H1 (cell line): Measurements from ENCODE around the gene ANP32D. TPM values are rescaled to one million over a fixed set of nuclear protein-coding genes. Genes with fewer than 3 reads are reported as not detected.

Source experiments
- CTCF ChIA-PET: fragments of 300-600 bp; sonication (Branson Sonifier 250); formaldehyde crosslinking; loops from one replicate; lab custom pipeline; 2021; ENCODE audit not compliant: partially characterized antibody; lab: Charles Lee
- POLR2A ChIA-PET: fragments of 300-600 bp; sonication (Branson Sonifier 250); formaldehyde crosslinking; loops from one replicate; lab custom pipeline; 2021; ENCODE audit warnings: inconsistent platforms; ENCODE audit not compliant: partially characterized antibody; lab: Charles Lee
- DNase-seq, 2 experiments: peaks; one replicate each; pipeline versions ENCODE4 v3.0.0 to v3.0.0-alpha.2; 2010 to 2022; ENCODE audit warnings: low spot score in 2 of 2, low read depth in 1 of 2, mixed read lengths in 1 of 2
- FAIRE-seq: peaks from 2 replicates; lab custom pipeline; 2011; peaks lifted over from hg19 to GRCh38; lab: Jason Lieb, UNC
- H2AFZ ChIP-seq: 2 replicates; pipeline ENCODE4 v1.8.1; 2012; ENCODE audit warnings: low read length, inconsistent platforms
- H2AK5ac ChIP-seq: 2 replicates; pipeline ENCODE4 v1.6.1; 2013; ENCODE audit warnings: low read depth, low read length
- H2BK120ac ChIP-seq: replicated peaks from 2 replicates; pipeline ENCODE3; 2013; ENCODE audit warnings: low read depth, low read length, inconsistent platforms
- H2BK12ac ChIP-seq: 2 replicates; pipeline ENCODE4 v1.6.1; 2013; ENCODE audit warnings: low read depth, low read length
- H2BK15ac ChIP-seq: 2 replicates; pipeline ENCODE4 v1.6.1; 2013; ENCODE audit warnings: low read length
- H2BK20ac ChIP-seq: 2 replicates; pipeline ENCODE4 v1.6.1; 2013; ENCODE audit warnings: low read length
- H2BK5ac ChIP-seq: 2 replicates; pipeline ENCODE4 v1.6.1; 2013; ENCODE audit warnings: low read depth, low read length
- H3K14ac ChIP-seq: 2 replicates; pipeline ENCODE4 v1.6.1; 2013; ENCODE audit warnings: inconsistent platforms; ENCODE audit not compliant: insufficient read length
- H3K18ac ChIP-seq: 2 replicates; pipeline ENCODE4 v1.6.1; 2013; ENCODE audit warnings: low read length; ENCODE audit errors: extremely low read depth
- H3K23ac ChIP-seq: 2 replicates; pipeline ENCODE4 v1.6.1; 2013; ENCODE audit warnings: inconsistent platforms; ENCODE audit not compliant: insufficient read length
- H3K23me2 ChIP-seq: 2 replicates; pipeline ENCODE4 v1.6.1; 2013; ENCODE audit warnings: low read depth, low read length
- H3K27ac ChIP-seq: 2 replicates; pipeline ENCODE4 v1.6.1; 2011; ENCODE audit warnings: low read depth, low read length, inconsistent platforms
- H3K27me3 ChIP-seq, 4 experiments: replicated peaks in 1 of 4; 1 replicate in 1 of 4; 2 replicates in 3 of 4; pipeline versions ENCODE4 v1.6.1 to v1.8.1; 2011 to 2013; ENCODE audit warnings: low read length in 3 of 4, mild to moderate bottlenecking in 3 of 4, inconsistent platforms in 2 of 4, mixed read lengths in 2 of 4, moderate library complexity in 1 of 4; ENCODE audit not compliant: control insufficient read depth in 3 of 4, insufficient read depth in 3 of 4; ENCODE audit errors: extremely low read depth in 1 of 4
- H3K36me3 ChIP-seq, 4 experiments: 2 replicates each; pipeline versions ENCODE4 v1.6.1 to v1.8.1; 2011 to 2013; ENCODE audit warnings: mild to moderate bottlenecking in 4 of 4, low read length in 3 of 4, moderate library complexity in 2 of 4, control low read depth in 1 of 4, inconsistent platforms in 1 of 4; ENCODE audit not compliant: insufficient read depth in 4 of 4, control insufficient read depth in 2 of 4
- H3K4ac ChIP-seq: replicated peaks from 2 replicates; pipeline ENCODE3; 2013; ENCODE audit warnings: low read length, low read depth, mixed read lengths, inconsistent platforms; ENCODE audit not compliant: insufficient read length
- H3K4me1 ChIP-seq, 4 experiments: replicated peaks in 1 of 4; 1 replicate in 1 of 4; 2 replicates in 3 of 4; pipeline versions ENCODE4 v1.6.1 to v1.8.1; 2011 to 2013; ENCODE audit warnings: low read length in 3 of 4, inconsistent platforms in 2 of 4, mixed read lengths in 1 of 4; ENCODE audit not compliant: insufficient read depth in 4 of 4, control insufficient read depth in 3 of 4
- H3K4me2 ChIP-seq, 2 experiments: 2 replicates each; pipeline versions ENCODE4 v1.6.1 to v1.8.1; 2011 to 2013; ENCODE audit warnings: low read depth in 2 of 2, low read length in 2 of 2, control low read depth in 1 of 2, inconsistent platforms in 1 of 2, mild to moderate bottlenecking in 1 of 2; ENCODE audit not compliant: insufficient read depth in 1 of 2
- H3K4me3 ChIP-seq, 4 experiments: fragments of 200-600, 300-600 bp in 1 of 4; sonication (generic), shearing (Covaris generic), sonication (Bioruptor Twin) in 1 of 4; 2 replicates each; pipeline versions ENCODE4 v1.5.1 to v1.8.1; 2011 to 2016; ENCODE audit warnings: low read length in 4 of 4, low read depth in 3 of 4, control low read depth in 2 of 4, inconsistent platforms in 2 of 4, mild to moderate bottlenecking in 2 of 4, mixed read lengths in 1 of 4, moderate library complexity in 1 of 4; ENCODE audit not compliant: insufficient read depth in 2 of 4; ENCODE audit errors: extremely low read depth in 1 of 4
- H3K56ac ChIP-seq: replicated peaks from 2 replicates; pipeline ENCODE3; 2013; ENCODE audit warnings: low read depth, mild to moderate bottlenecking, mixed read lengths, low read length, inconsistent platforms; ENCODE audit not compliant: insufficient read length
- H3K79me1 ChIP-seq: 2 replicates; pipeline ENCODE4 v1.6.1; 2013; ENCODE audit warnings: low read depth, low read length, control low read depth
- H3K79me2 ChIP-seq, 2 experiments: 2 replicates each; pipeline versions ENCODE4 v1.6.1 to v1.8.1; 2012 to 2013; ENCODE audit warnings: low read length in 2 of 2, mild to moderate bottlenecking in 2 of 2, inconsistent platforms in 1 of 2; ENCODE audit not compliant: insufficient read depth in 2 of 2, control insufficient read depth in 1 of 2
- H3K9ac ChIP-seq, 4 experiments: replicated peaks in 1 of 4; 1 replicate in 1 of 4; 2 replicates in 3 of 4; pipeline versions ENCODE4 v1.6.1 to v1.8.1; 2011 to 2013; ENCODE audit warnings: low read depth in 3 of 4, low read length in 3 of 4, control low read depth in 2 of 4, mild to moderate bottlenecking in 2 of 4, moderate library complexity in 2 of 4, inconsistent platforms in 1 of 4; ENCODE audit errors: extremely low read depth in 1 of 4
- H3K9me3 ChIP-seq, 2 experiments: 2 replicates each; pipeline versions ENCODE4 v1.6.1 to v1.8.1; 2012 to 2013; ENCODE audit warnings: mild to moderate bottlenecking in 2 of 2, moderate library complexity in 2 of 2, control low read depth in 1 of 2, inconsistent platforms in 1 of 2, low read depth in 1 of 2, low read length in 1 of 2, mixed read lengths in 1 of 2; ENCODE audit not compliant: insufficient read depth in 2 of 2
- H4K20me1 ChIP-seq, 2 experiments: replicated peaks in 1 of 2; 2 replicates each; pipeline versions ENCODE3 to v1.8.1; 2011 to 2013; ENCODE audit warnings: inconsistent platforms in 2 of 2, low read length in 2 of 2, mild to moderate bottlenecking in 1 of 2; ENCODE audit not compliant: insufficient read depth in 2 of 2, control insufficient read depth in 1 of 2
- H4K5ac ChIP-seq: 2 replicates; pipeline ENCODE4 v1.6.1; 2013; ENCODE audit warnings: low read length, low read depth, mixed read lengths, inconsistent platforms; ENCODE audit not compliant: insufficient read length
- H4K8ac ChIP-seq: 2 replicates; pipeline ENCODE4 v1.8.0; 2013; ENCODE audit warnings: mild to moderate bottlenecking, moderate library complexity, low read length, inconsistent platforms; ENCODE audit not compliant: insufficient read depth; ENCODE audit errors: extremely low read depth
- H4K91ac ChIP-seq: replicated peaks from 2 replicates; pipeline ENCODE3; 2013; ENCODE audit warnings: low read length, mixed read lengths, inconsistent platforms; ENCODE audit not compliant: insufficient read length
- BACH1 ChIP-seq: IDR thresholded peaks from 2 replicates; pipeline ENCODE4 v1.6.1; 2012; ENCODE audit warnings: low read length, improper control_type of control experiment
- BCL11A ChIP-seq, 2 experiments: IDR thresholded peaks; one replicate each; pipeline ENCODE4 v1.6.1; 2011; ENCODE audit warnings: low read depth in 2 of 2, low read length in 2 of 2, mild to moderate bottlenecking in 2 of 2
- CEBPB ChIP-seq: IDR thresholded peaks from 2 replicates; pipeline ENCODE4 v1.6.1; 2012; ENCODE audit warnings: low read depth, low read length
- CHD2 ChIP-seq: IDR thresholded peaks from 2 replicates; pipeline ENCODE4 v1.6.1; 2012; ENCODE audit warnings: low read length, improper control_type of control experiment
- EP300 ChIP-seq, 2 experiments: IDR thresholded peaks; 1 replicate in 1 of 2; 2 replicates in 1 of 2; pipeline ENCODE4 v1.6.1; 2011 to 2012; ENCODE audit warnings: low read depth in 2 of 2, low read length in 2 of 2, mild to moderate bottlenecking in 2 of 2, borderline replicate concordance in 1 of 2, inconsistent platforms in 1 of 2, moderate library complexity in 1 of 2
- JUN ChIP-seq: IDR thresholded peaks from 2 replicates; pipeline ENCODE4 v1.6.1; 2011; ENCODE audit warnings: low read depth, mild to moderate bottlenecking, improper control_type of control experiment, low read length
- PHF8 ChIP-seq: fragments of 200-600 bp; sonication (generic); conservative IDR thresholded peaks from 2 replicates; pipeline ENCODE4 v1.7.1; 2012; ENCODE audit warnings: low read depth, mild to moderate bottlenecking, inconsistent platforms, low read length, moderate library complexity
- RBBP5 ChIP-seq: IDR thresholded peaks from 2 replicates; pipeline ENCODE4 v1.7.1; 2012; ENCODE audit warnings: low read depth, mild to moderate bottlenecking, inconsistent platforms, low read length, moderate library complexity, borderline replicate concordance
- TAF1 ChIP-seq: IDR thresholded peaks from 2 replicates; pipeline ENCODE4 v1.6.1; 2011; ENCODE audit warnings: mild to moderate bottlenecking, low read depth, low read length
- TBP ChIP-seq: IDR thresholded peaks from 2 replicates; pipeline ENCODE4 v1.6.1; 2011; ENCODE audit warnings: low read depth, low read length, improper control_type of control experiment
- TCF12 ChIP-seq: IDR thresholded peaks from 2 replicates; pipeline ENCODE4 v1.6.1; 2011; ENCODE audit warnings: low read depth, mild to moderate bottlenecking, low read length
- TEAD4 ChIP-seq: IDR thresholded peaks from 2 replicates; pipeline ENCODE4 v1.6.1; 2012; ENCODE audit warnings: low read depth, low read length, inconsistent platforms, mixed read lengths
- ZNF274 ChIP-seq: IDR thresholded peaks from 2 replicates; pipeline ENCODE4 v1.7.0; 2012; ENCODE audit warnings: low read length, borderline replicate concordance; ENCODE audit errors: extremely low read depth
- WGBS, 2 experiments: shearing (Covaris generic) in 1 of 2; methylation state at CpG; one replicate each; pipeline versions ENCODE4 v1.1.6 to v1.1.7; 2013 to 2015; ENCODE audit warnings: low lambda C conversion rate in 2 of 2, mixed read lengths in 2 of 2, inconsistent platforms in 1 of 2, low coverage in 1 of 2, missing lambda C conversion rate in 1 of 2; ENCODE audit not compliant: insufficient replicate concordance in 2 of 2, insufficient coverage in 1 of 2, insufficient read length in 1 of 2; ENCODE audit errors: extremely low coverage in 1 of 2, missing lambda C conversion rate in 1 of 2; 5-methylcytosine and 5-hydroxymethylcytosine counted together
- polyA plus RNA-seq, 7 experiments: library from polyadenylated mRNA; depleted of rRNA in 3 of 7; stranded (reverse) in 5 of 7; unstranded in 2 of 7; fragments of >200 nt in 5 of 7; fragments of 200-250 nt in 2 of 7; gene quantifications; 1 replicate in 5 of 7; 2 replicates in 1 of 7; 4 replicates in 1 of 7; pipeline versions ENCODE4 v1.2.1 to v1.2.3, GENCODE V29; 2011 to 2013; ENCODE audit warnings: missing spikeins in 2 of 7, mixed read lengths in 2 of 7
- total RNA-seq: library from RNA; stranded (reverse); fragmentation: NEBNext Ultra II Directional; extraction: Animal tissue kit (Norgen Biotek cat#: 25700); gene quantifications from 2 replicates; pipeline ENCODE4 v1.2.1, GENCODE V29; 2021

Gene ANP32D
- total and polyA plus RNA-seq, 2 of the 8 experiments (the other 6 are each of a cell fraction or from before 2014, with no cell fraction given): not detected

DNA sequence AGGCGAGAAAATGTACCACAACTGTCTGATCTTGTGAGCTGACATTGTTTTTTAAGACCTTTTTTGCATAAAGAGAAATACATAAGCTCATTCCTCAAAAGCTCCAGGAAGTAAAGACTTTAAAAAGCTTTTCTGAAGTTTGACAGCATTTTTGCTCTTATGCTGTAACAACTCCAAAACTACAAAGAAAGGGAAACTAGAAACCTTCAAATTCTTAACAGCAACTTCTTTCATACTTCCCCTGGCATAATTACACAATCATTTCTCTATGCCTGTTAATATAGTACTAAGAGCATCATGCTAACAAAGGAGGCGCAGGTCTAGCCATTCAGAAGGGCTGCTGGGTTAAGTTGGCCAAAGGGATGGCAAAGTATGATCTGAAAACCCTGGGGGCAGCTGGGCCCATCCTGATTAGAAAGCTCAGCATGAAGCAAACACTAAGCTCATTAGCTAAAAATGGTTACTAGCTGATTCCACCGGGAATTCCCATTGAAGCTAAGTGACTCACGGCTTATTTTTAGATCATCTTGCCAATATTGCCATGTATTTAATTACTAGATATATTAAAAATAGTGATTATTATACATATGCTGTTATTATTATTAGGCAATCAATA lies 26.1 kb upstream of the ANP32D start:
- H2BK20ac ChIP-seq: no peak overlapping the region
- H3K9ac ChIP-seq: no peak overlapping the region
- no peak overlapping the region for H4K5ac ChIP-seq
- no peak overlapping the region for H2BK120ac ChIP-seq
- H3K9me3 ChIP-seq: peaks cover 0 to 4% of the 10 kb centered on the region in 2 experiments; a peak in 2 of 4 replicates
- no peak overlapping the region for H2BK12ac ChIP-seq
- H3K27me3 ChIP-seq: no peaks in the 10 kb centered on the region
- no peak overlapping the region for H2BK15ac ChIP-seq
- no peaks in the 10 kb centered on the region for H3K36me3 ChIP-seq
- no peaks in the 10 kb centered on the region for H4K20me1 ChIP-seq
- no peaks in the 10 kb centered on the region for H3K23me2 ChIP-seq
- H2BK5ac ChIP-seq: no peak overlapping the region
- H3K4ac ChIP-seq: no peak overlapping the region
- DNase-seq: no peak
- no peak overlapping the region for H3K14ac ChIP-seq
- no peak overlapping the region for H3K4me3 ChIP-seq
- H2AFZ ChIP-seq: no peak overlapping the region
- H3K18ac ChIP-seq: no peak overlapping the region
- H3K23ac ChIP-seq: no peak overlapping the region
- peaks cover 0 to 4% (median 0%) of the 10 kb centered on the region in 4 experiments; a peak in 2 of 7 replicates for H3K4me1 ChIP-seq
- H3K4me2 ChIP-seq: no peak overlapping the region
- no peak overlapping the region for H4K91ac ChIP-seq
- TF ChIP-seq CEBPB (no peak), PHF8 (no peak), BACH1 (no peak), EP300 (IDR thresholded peaks at IDR 0.05; ENCODE audit: borderline replicate concordance in 1 of 2, low read depth in 2 of 2, low read length in 2 of 2) (no peak), TAF1 (no peak), TEAD4 (no peak), TCF12 (no peak), BCL11A (IDR thresholded peaks at IDR 0.05; ENCODE audit: low read depth in 2 of 2, low read length in 2 of 2) (no peak), ZNF274 (no peak), TBP (no peak), JUN (no peak), CHD2 (no peak), RBBP5 (no peak)
- WGBS, 2 experiments: 86% methylated on average over 4 of the region's 4 CpGs; no CpG with 5 or more reads in 1 of the 2 experiments
- ChIA-PET CTCF (no interaction called here), POLR2A (no interaction called here)
- H3K79me1 ChIP-seq: no peaks in the 10 kb centered on the region
- no peak overlapping the region for H4K8ac ChIP-seq
- no peak overlapping the region for H3K56ac ChIP-seq
- H3K79me2 ChIP-seq: no peaks in the 10 kb centered on the region
- no peak overlapping the region for H2AK5ac ChIP-seq
- H3K27ac ChIP-seq: no peak overlapping the region
- FAIRE-seq: no peak
